Progenitor cell of endocrine pancreas (in vitro differentiated cells): ENCODE measurements around the gene OR1I1. TPM values are rescaled to one million over a fixed set of nuclear protein-coding genes. Genes with fewer than 3 reads are reported as not detected.

Source experiments
- DNase-seq: peaks from one replicate; pipeline ENCODE4 v3.0.0; 2021; ENCODE audit warnings: low spot score; ENCODE audit not compliant: unreplicated experiment
- H3K27ac Mint-ChIP-seq: 2 replicates; pipeline ENCODE4 v1.8.0; 2021; ENCODE audit warnings: mild to moderate bottlenecking, moderate library complexity, mixed read lengths
- H3K27me3 Mint-ChIP-seq: 2 replicates; pipeline ENCODE4 v1.8.0; 2021; ENCODE audit warnings: mixed read lengths
- H3K36me3 Mint-ChIP-seq: 2 replicates; pipeline ENCODE4 v1.8.0; 2022; ENCODE audit warnings: mixed read lengths; ENCODE audit not compliant: insufficient read depth
- H3K4me1 Mint-ChIP-seq: 2 replicates; pipeline ENCODE4 v1.8.0; 2021; ENCODE audit warnings: low read depth, mixed read lengths
- H3K4me3 Mint-ChIP-seq: 2 replicates; pipeline ENCODE4 v1.8.0; 2021; ENCODE audit warnings: low read depth, mild to moderate bottlenecking, moderate library complexity, mixed read lengths
- H3K9me3 Mint-ChIP-seq: 2 replicates; pipeline ENCODE4 v1.8.0; 2021; ENCODE audit warnings: low read depth, mixed read lengths
- CTCF ChIP-seq: fragments of 200-600 bp; sonication (generic); IDR thresholded peaks from one replicate; pipeline ENCODE4 v1.5.0; 2021; ENCODE audit warnings: antibody characterized with exemption, mild to moderate bottlenecking; ENCODE audit not compliant: unreplicated experiment
- total RNA-seq: library from RNA; stranded (reverse); gene quantifications from 2 replicates; pipeline ENCODE4 v1.2.1, GENCODE V29; 2021

OR1I1 gene
- total RNA-seq, 1 donor from 2014 or later, result not detected

GRCh38 chr19:15110418-15110815 is 28.4 kb downstream of the OR1I1 start:
- H3K27me3 Mint-ChIP-seq, result peaks cover 8% of the 10 kb centered on the region
- H3K36me3 Mint-ChIP-seq, result peaks cover 7% of the 10 kb centered on the region
- no peak overlapping the region for H3K4me3 Mint-ChIP-seq
- TF ChIP-seq CTCF, result no peak
- no peak for DNase-seq
- H3K4me1 Mint-ChIP-seq, result peaks cover 6% of the 10 kb centered on the region
- no peak overlapping the region for H3K27ac Mint-ChIP-seq
- no peaks in the 10 kb centered on the region for H3K9me3 Mint-ChIP-seq

DNA sequence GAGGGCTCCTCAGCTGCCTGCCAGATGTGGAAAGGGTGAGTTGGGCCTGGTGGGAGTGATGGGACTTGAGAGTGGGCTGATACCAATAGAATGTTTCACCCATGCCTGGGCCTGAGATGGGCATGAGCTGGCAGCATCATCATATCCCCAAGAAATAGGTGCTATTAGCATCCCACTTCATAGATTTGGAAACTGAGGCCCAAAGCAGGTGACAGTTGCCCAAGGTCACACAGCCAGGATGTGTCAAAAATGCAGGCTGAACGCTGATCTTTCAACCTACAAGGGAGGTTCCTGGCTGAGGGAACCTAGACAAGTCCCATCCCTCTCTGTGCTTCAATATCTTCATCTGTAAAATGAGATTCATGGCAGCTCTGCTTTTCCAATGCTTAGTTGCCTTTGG is 29.7 kb downstream of the OR1I1 start:
- TF ChIP-seq CTCF, result no peak
- H3K27me3 Mint-ChIP-seq, result peaks cover under 1% of the 10 kb centered on the region
- H3K9me3 Mint-ChIP-seq, result no peaks in the 10 kb centered on the region
- peaks cover 4% of the 10 kb centered on the region for H3K4me1 Mint-ChIP-seq
- no peak overlapping the region for H3K4me3 Mint-ChIP-seq
- DNase-seq, result no peak
- H3K36me3 Mint-ChIP-seq, result peaks cover 7% of the 10 kb centered on the region
- no peak overlapping the region for H3K27ac Mint-ChIP-seq

DNA sequence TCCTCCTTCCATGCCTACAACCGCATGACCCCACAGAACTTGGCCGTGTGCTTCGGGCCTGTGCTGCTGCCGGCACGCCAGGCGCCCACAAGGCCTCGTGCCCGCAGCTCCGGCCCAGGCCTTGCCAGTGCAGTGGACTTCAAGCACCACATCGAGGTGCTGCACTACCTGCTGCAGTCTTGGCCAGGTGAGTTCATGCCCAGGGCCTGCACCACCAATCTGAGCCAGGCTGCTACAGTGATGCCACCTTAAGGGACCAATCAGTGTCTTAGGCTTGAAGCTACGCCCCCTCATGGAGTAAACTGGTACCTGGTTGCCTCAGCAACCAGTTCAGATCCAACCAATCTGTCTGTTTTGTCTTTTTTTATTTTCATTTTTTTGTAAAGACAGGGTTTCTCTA is 30.4 kb downstream of the OR1I1 start:
- Mint-ChIP-seq H3K9me3 (no peaks in the 10 kb centered on the region), H3K4me1 (peaks cover 4% of the 10 kb centered on the region), H3K27ac (no peak overlapping the region), H3K4me3 (no peak overlapping the region), H3K36me3 (peaks cover 7% of the 10 kb centered on the region), H3K27me3 (no peaks in the 10 kb centered on the region)
- TF ChIP-seq CTCF, result no peak
- DNase-seq, result no peak

DNA sequence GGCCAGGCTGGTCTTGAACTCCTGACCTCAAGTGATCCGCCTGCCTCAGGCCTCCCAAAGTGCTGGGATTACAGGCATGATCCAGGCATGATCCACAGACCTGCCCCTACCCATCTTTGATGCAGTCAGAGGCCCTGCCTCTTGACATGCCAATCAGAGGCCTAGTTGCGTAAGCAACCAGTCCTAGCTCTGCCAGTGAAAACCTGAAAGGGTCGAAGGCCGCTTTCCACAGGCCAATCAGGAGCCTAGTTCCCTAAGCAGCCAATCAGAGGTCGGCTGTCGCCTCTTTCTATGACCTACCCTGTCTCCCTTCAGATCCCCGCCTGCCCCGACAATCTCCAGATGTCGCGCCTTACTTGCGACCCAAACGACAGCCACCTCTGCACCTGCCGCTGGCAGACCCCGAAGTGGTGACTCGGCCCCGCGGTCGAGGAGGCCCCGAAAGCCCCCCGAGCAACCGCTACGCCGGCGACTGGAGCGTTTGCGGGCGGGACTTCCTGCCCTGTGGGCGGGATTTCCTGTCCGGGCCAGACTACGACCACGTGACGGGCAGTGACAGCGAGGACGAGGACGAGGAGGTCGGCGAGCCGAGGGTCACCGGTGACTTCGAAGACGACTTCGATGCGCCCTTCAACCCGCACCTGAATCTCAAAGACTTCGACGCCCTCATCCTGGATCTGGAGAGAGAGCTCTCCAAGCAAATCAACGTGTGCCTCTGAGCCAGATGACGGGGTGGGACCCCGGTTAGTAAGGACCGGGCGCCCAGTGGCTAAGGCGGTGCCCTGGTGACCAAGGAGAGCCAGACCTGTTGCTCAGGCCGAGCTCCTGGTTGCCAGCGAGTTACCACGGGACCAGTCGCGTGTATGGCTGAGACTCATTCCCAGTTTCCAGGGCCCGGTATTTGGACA is 31.5 kb downstream of the OR1I1 start:
- peaks cover 9% of the 10 kb centered on the region for H3K36me3 Mint-ChIP-seq
- no peaks in the 10 kb centered on the region for H3K9me3 Mint-ChIP-seq
- no peaks in the 10 kb centered on the region for H3K4me1 Mint-ChIP-seq
- no peak overlapping the region for H3K27ac Mint-ChIP-seq
- TF ChIP-seq CTCF, result no peak
- H3K27me3 Mint-ChIP-seq, result no peaks in the 10 kb centered on the region
- H3K4me3 Mint-ChIP-seq, result no peak overlapping the region
- DNase-seq, result no peak

GRCh38 chr19:15114153-15114540 is 32.1 kb downstream of the OR1I1 start:
- Mint-ChIP-seq H3K4me1 (no peaks in the 10 kb centered on the region), H3K27me3 (no peaks in the 10 kb centered on the region), H3K9me3 (no peaks in the 10 kb centered on the region), H3K4me3 (no peak overlapping the region), H3K36me3 (peaks cover 12% of the 10 kb centered on the region), H3K27ac (no peak overlapping the region)
- no peak for DNase-seq
- no peak for TF ChIP-seq CTCF
